Measurements from ENCODE around the gene CNTNAP5.

The CNTNAP5 gene

DNA sequence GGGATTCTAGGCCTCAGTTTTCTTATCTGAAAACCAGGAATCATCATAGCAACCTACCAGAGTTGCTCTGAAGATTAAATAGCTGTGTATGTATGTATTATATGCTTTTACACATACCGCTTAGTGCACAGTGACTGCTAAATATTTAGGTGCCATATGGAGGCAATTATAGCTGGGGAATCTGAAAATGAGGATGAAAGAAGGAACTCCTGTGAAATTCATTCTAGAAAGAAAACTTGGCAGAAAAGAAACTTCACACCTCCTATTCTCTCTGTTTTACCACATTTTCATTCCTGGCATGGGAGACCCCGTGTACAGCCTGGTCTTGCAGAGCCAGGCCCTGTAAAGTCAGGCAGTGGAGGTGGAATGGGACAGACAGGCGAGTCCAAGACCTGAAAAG is 862.4 kb downstream of the CNTNAP5 start:
- no peaks in the 10 kb centered on the region for H3K9me3 ChIP-seq (ENCODE audit: control insufficient read depth, insufficient read depth, low read length)
- no peak overlapping the region for H3K9ac ChIP-seq (ENCODE audit: low read depth, low read length)
- H3K4me3 ChIP-seq (ENCODE audit: low read depth, low read length) = no peak overlapping the region
- no peaks in the 10 kb centered on the region for H3K36me3 ChIP-seq (ENCODE audit: control insufficient read depth, insufficient read depth, low read length)
- H3K27me3 ChIP-seq (ENCODE audit: control insufficient read depth, insufficient read depth, low read length) = no peaks in the 10 kb centered on the region
- no peaks in the 10 kb centered on the region for H3K4me1 ChIP-seq (ENCODE audit: control insufficient read depth, insufficient read depth, low read length)

DNA sequence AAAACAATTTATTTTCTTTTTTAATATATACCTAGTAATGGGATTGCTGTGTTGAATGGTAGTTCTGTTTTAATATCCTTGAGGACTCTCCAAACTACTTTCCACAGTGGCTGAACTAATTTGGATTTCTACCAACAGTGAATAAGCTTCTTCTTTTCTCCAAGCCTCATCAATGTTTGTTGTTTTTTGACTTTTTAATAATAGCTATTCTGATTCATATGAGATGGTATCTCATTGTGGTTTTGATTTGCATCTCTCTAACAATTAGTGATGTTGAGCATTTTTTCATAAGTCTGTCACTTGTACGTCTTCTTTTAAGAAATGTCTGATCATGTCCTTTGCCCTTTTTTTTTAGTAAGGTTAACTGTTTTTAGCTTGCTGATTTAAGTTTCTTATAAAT is 863.3 kb downstream of the CNTNAP5 start:
- Histone ChIP-seq H3K36me3 (ENCODE audit: control insufficient read depth, insufficient read depth, low read length) (no peaks in the 10 kb centered on the region), H3K27me3 (ENCODE audit: control insufficient read depth, insufficient read depth, low read length) (no peaks in the 10 kb centered on the region), H3K9me3 (ENCODE audit: control insufficient read depth, insufficient read depth, low read length) (no peaks in the 10 kb centered on the region), H3K4me3 (ENCODE audit: low read depth, low read length) (no peak overlapping the region), H3K4me1 (ENCODE audit: control insufficient read depth, insufficient read depth, low read length) (no peaks in the 10 kb centered on the region), H3K9ac (ENCODE audit: low read depth, low read length) (no peak overlapping the region)

DNA sequence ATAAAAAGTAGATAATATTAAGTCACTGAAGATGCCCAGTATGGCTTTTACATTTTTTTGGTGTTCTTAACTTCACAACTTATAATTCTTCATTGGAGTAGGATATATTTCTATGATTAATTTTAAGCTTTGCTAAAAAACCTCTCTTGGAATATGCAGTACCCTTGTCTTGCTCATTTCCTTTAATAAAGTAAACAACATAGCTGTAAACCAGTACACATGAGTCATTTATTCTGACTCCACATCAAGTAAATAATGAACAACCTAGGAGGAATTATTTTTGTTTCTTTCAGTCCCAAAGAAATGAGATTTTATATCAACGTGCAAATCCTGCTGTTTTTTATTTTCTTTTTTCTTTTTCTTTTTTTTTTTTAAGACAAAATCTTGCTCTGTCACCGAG is 869.1 kb downstream of the CNTNAP5 start:
- Histone ChIP-seq H3K36me3 (ENCODE audit: control insufficient read depth, insufficient read depth, low read length) (no peaks in the 10 kb centered on the region), H3K9me3 (ENCODE audit: control insufficient read depth, insufficient read depth, low read length) (no peaks in the 10 kb centered on the region), H3K27me3 (ENCODE audit: control insufficient read depth, insufficient read depth, low read length) (no peaks in the 10 kb centered on the region), H3K4me1 (ENCODE audit: control insufficient read depth, insufficient read depth, low read length) (no peaks in the 10 kb centered on the region), H3K4me3 (ENCODE audit: low read depth, low read length) (no peak overlapping the region), H3K9ac (ENCODE audit: low read depth, low read length) (no peak overlapping the region)

DNA sequence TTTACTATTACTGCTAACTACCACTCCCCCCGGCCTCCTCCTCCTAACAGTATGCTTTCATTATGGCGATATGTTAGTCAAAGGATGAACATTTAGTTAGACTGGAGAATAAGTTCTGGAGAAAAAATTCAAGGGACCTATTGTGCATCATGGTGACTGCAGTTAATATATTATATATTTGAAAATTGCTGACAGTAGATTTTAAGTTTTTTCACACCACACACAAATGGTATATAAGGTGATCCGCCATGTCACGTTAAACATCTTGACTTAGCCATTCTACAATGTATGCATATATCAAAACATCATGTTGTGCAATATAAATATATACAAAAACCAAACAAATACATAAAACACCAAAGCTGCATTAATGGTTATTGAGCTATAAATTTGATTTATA is 873.7 kb downstream of the CNTNAP5 start:
- Histone ChIP-seq H3K9ac (ENCODE audit: low read depth, low read length) (no peak overlapping the region), H3K9me3 (ENCODE audit: control insufficient read depth, insufficient read depth, low read length) (no peaks in the 10 kb centered on the region), H3K27me3 (ENCODE audit: control insufficient read depth, insufficient read depth, low read length) (no peaks in the 10 kb centered on the region), H3K36me3 (ENCODE audit: control insufficient read depth, insufficient read depth, low read length) (no peaks in the 10 kb centered on the region), H3K4me3 (ENCODE audit: low read depth, low read length) (no peak overlapping the region), H3K4me1 (ENCODE audit: control insufficient read depth, insufficient read depth, low read length) (no peaks in the 10 kb centered on the region)

DNA sequence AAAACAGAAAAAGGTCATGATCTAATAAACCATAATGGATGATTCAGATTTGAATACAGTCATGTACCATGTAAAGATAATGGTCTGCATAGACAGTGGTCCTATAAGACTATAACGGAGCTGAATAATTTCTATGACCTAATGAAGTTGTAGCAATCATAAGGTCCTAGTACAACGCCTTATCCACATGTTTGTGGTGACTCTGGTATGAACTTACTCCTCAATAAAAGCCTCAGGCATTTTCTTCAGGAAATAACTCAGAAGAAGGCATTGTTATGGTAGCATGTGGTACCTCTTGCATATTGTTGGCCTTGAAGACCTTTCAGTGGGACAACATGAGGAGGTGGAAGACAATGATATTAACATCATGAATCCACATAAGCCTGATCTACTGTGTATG is 883.3 kb downstream of the CNTNAP5 start:
- Histone ChIP-seq H3K9me3 (ENCODE audit: control insufficient read depth, insufficient read depth, low read length) (no peaks in the 10 kb centered on the region), H3K36me3 (ENCODE audit: control insufficient read depth, insufficient read depth, low read length) (no peaks in the 10 kb centered on the region), H3K4me1 (ENCODE audit: control insufficient read depth, insufficient read depth, low read length) (no peaks in the 10 kb centered on the region), H3K9ac (ENCODE audit: low read depth, low read length) (no peak overlapping the region), H3K27me3 (ENCODE audit: control insufficient read depth, insufficient read depth, low read length) (no peaks in the 10 kb centered on the region), H3K4me3 (ENCODE audit: low read depth, low read length) (no peak overlapping the region)

DNA sequence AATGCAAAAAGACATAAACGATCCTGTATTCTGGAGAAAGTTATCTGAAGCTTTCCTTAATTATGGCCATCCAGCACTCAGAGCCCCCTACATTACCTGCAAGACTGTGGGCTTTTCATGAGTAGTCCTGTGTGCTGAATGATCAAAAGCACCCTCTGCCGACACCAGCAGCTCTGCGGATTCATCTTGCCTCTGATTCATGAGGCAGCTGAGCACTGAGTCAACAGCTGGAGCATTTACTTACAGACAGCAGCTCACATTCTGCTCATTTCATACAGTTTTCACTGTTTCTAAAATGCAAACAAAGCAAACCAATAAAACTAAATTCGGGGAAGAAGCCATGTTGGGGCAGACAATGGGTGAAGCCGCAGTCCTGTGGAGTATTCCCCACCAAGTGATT is 886.5 kb downstream of the CNTNAP5 start:
- no peaks in the 10 kb centered on the region for H3K4me1 ChIP-seq (ENCODE audit: control insufficient read depth, insufficient read depth, low read length)
- H3K4me3 ChIP-seq (ENCODE audit: low read depth, low read length) = no peak overlapping the region
- H3K36me3 ChIP-seq (ENCODE audit: control insufficient read depth, insufficient read depth, low read length) = no peaks in the 10 kb centered on the region
- no peaks in the 10 kb centered on the region for H3K27me3 ChIP-seq (ENCODE audit: control insufficient read depth, insufficient read depth, low read length)
- H3K9ac ChIP-seq (ENCODE audit: low read depth, low read length) = no peak overlapping the region
- no peaks in the 10 kb centered on the region for H3K9me3 ChIP-seq (ENCODE audit: control insufficient read depth, insufficient read depth, low read length)

DNA sequence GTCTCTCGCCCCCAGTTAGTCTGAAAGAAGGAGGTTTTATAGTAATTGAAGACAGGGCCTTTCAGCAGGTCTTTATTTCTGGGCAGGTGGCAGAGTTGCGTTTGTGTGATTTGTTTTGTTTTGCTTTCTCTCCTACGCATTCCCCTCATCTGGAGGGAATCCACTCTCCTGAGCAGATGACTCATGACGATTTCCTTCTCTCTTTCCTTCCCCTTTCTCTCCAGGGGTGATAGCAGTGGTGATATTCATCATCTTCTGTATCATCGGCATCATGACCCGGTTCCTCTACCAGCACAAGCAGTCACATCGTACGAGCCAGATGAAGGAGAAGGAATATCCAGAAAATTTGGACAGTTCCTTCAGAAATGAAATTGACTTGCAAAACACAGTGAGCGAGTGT is 888.8 kb downstream of the CNTNAP5 start:
- Histone ChIP-seq H3K27me3 (ENCODE audit: control insufficient read depth, insufficient read depth, low read length) (no peaks in the 10 kb centered on the region), H3K9me3 (ENCODE audit: control insufficient read depth, insufficient read depth, low read length) (no peaks in the 10 kb centered on the region), H3K4me1 (ENCODE audit: control insufficient read depth, insufficient read depth, low read length) (no peaks in the 10 kb centered on the region)

DNA sequence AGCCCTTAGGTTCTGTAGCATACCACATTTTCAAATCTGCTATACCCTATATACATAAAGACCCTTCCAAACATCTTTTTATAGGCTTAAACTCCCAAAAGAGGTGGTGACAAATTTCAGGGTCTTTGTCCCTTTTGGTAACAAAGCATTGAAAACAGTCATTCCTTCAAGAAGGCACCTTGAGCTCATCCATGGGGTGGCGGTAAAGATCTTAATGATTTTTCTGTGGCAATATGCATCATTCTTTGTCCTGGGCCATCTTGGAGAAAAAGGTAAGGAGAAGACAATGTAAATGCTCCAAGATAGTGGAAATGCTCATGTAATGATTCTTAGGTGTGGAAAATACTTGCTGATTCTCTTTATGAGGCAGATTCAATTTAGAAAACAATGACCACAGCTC is 890.5 kb downstream of the CNTNAP5 start:
- H3K36me3 ChIP-seq (ENCODE audit: control insufficient read depth, insufficient read depth, low read length) = no peaks in the 10 kb centered on the region

More for the DNA sequence above, 888.8 kb downstream of the CNTNAP5 start:
- no peaks in the 10 kb centered on the region for H3K36me3 ChIP-seq (ENCODE audit: control insufficient read depth, insufficient read depth, low read length)
- H3K9ac ChIP-seq (ENCODE audit: low read depth, low read length) = no peak overlapping the region
- H3K4me3 ChIP-seq (ENCODE audit: low read depth, low read length) = no peak overlapping the region

DNA sequence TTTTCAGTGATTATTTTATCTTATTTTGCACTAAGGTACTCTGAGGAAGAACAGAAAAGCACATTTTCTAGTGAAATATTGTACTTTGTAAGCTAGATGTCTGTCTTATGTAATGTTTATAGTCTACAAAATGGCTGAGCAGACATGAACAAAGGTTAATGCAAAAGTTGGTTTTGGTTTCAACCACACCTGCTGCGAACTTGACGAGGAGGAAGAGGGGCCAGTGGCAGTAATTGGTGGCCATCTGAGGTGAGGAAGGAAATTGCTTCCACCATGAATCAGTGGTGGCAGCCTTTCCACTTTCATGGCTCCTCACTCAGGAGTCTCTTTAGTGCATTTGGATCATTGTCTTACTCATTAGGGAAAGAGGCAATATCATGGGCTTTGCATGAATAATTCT is 894.2 kb downstream of the CNTNAP5 start:
- no peaks in the 10 kb centered on the region for H3K36me3 ChIP-seq (ENCODE audit: control insufficient read depth, insufficient read depth, low read length)
- no peak overlapping the region for H3K4me3 ChIP-seq (ENCODE audit: low read depth, low read length)
- no peaks in the 10 kb centered on the region for H3K27me3 ChIP-seq (ENCODE audit: control insufficient read depth, insufficient read depth, low read length)
- H3K4me1 ChIP-seq (ENCODE audit: control insufficient read depth, insufficient read depth, low read length) = no peaks in the 10 kb centered on the region
- no peaks in the 10 kb centered on the region for H3K9me3 ChIP-seq (ENCODE audit: control insufficient read depth, insufficient read depth, low read length)
- H3K9ac ChIP-seq (ENCODE audit: low read depth, low read length) = no peak overlapping the region

More for the DNA sequence above, 890.5 kb downstream of the CNTNAP5 start:
- Histone ChIP-seq H3K4me1 (ENCODE audit: control insufficient read depth, insufficient read depth, low read length) (no peaks in the 10 kb centered on the region), H3K4me3 (ENCODE audit: low read depth, low read length) (no peak overlapping the region), H3K9ac (ENCODE audit: low read depth, low read length) (no peak overlapping the region), H3K27me3 (ENCODE audit: control insufficient read depth, insufficient read depth, low read length) (no peaks in the 10 kb centered on the region), H3K9me3 (ENCODE audit: control insufficient read depth, insufficient read depth, low read length) (no peaks in the 10 kb centered on the region)

DNA sequence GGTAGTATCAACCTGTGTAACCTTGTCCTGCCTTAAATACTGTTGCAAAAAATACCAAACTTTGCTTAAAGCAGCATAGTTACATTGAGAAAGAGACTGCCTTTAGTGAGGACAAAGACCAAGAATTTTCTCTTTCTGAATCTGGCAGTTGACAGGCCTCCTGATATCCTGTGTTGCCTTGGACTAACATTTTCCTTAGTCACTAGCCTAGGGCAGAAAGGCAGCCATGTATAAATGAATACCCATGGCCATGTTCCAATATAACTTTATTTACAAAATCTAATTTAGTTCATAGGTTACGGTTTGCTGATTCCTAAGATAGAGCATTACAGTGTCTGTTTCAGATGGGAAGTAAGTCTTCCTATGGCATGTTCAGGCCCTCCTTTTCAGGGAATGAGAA is 895.4 kb downstream of the CNTNAP5 start:
- Histone ChIP-seq H3K27me3 (ENCODE audit: control insufficient read depth, insufficient read depth, low read length) (no peaks in the 10 kb centered on the region), H3K4me3 (ENCODE audit: low read depth, low read length) (no peak overlapping the region), H3K4me1 (ENCODE audit: control insufficient read depth, insufficient read depth, low read length) (no peaks in the 10 kb centered on the region), H3K9ac (ENCODE audit: low read depth, low read length) (no peak overlapping the region), H3K36me3 (ENCODE audit: control insufficient read depth, insufficient read depth, low read length) (no peaks in the 10 kb centered on the region), H3K9me3 (ENCODE audit: control insufficient read depth, insufficient read depth, low read length) (no peaks in the 10 kb centered on the region)

DNA sequence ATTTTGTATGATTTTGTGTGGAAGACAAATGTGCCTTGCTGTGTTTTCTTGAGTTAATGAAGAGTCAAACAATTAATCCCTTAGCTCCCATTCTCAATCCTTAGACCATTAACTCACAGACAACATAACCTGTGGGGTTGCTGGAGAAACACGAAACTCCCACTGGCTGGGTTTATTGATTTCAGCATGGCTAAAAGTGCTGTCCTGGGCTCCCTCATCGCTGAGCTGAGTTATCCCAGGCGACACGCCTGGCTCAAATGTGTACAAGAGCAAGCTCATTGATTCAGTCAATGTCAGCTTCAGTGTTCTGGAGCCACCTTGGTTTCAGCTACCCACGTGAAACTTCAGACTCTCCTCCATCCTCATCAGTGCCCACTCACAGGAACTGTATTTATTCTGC is 896.1 kb downstream of the CNTNAP5 start:
- H3K4me1 ChIP-seq (ENCODE audit: control insufficient read depth, insufficient read depth, low read length) = no peaks in the 10 kb centered on the region
- no peak overlapping the region for H3K9ac ChIP-seq (ENCODE audit: low read depth, low read length)
- no peaks in the 10 kb centered on the region for H3K36me3 ChIP-seq (ENCODE audit: control insufficient read depth, insufficient read depth, low read length)
- H3K4me3 ChIP-seq (ENCODE audit: low read depth, low read length) = no peak overlapping the region
- H3K9me3 ChIP-seq (ENCODE audit: control insufficient read depth, insufficient read depth, low read length) = no peaks in the 10 kb centered on the region
- no peaks in the 10 kb centered on the region for H3K27me3 ChIP-seq (ENCODE audit: control insufficient read depth, insufficient read depth, low read length)

DNA sequence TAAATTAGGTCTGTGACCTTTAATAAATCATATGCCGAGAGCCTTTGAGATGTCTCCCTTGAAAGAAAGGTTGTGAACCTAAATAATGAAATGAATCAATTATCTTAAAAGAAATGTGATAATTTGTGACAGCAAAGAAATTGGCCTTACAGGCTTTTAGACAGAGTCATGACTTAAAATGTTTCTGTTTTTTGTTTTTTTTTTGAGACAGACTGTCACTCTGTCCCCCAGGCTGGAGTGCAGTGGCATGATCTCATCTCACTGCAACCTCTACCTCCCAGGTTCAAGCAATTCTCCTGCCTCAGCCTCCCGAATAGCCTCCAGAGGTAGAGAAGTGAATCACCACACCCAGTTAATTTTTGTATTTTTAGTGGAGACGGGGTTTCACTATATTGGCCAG is 898.0 kb downstream of the CNTNAP5 start:
- no peaks in the 10 kb centered on the region for H3K4me1 ChIP-seq (ENCODE audit: control insufficient read depth, insufficient read depth, low read length)
- H3K9ac ChIP-seq (ENCODE audit: low read depth, low read length) = no peak overlapping the region
- H3K36me3 ChIP-seq (ENCODE audit: control insufficient read depth, insufficient read depth, low read length) = no peaks in the 10 kb centered on the region
- H3K4me3 ChIP-seq (ENCODE audit: low read depth, low read length) = no peak overlapping the region
- H3K9me3 ChIP-seq (ENCODE audit: control insufficient read depth, insufficient read depth, low read length) = no peaks in the 10 kb centered on the region
- no peaks in the 10 kb centered on the region for H3K27me3 ChIP-seq (ENCODE audit: control insufficient read depth, insufficient read depth, low read length)

DNA sequence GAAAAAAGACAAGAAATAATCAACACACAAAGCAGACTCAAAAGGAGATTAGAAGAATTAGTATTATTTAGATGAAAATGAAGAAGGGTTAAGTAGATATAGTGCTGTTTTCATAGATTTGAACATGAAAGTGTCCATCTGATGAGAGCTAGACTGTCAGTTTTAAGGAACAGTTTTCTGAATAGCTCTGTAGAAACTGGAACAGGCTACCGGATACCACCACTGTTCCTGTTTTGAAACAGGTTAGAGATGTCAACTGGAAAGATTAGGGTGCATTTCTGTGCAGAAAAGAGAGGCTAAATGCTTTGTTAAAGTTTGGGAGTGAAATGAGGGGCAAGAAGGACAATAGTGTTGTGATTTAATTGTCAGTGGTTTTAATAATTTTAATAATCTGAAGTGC is 908.8 kb downstream of the CNTNAP5 start:
- Histone ChIP-seq H3K9me3 (ENCODE audit: control insufficient read depth, insufficient read depth, low read length) (no peaks in the 10 kb centered on the region), H3K36me3 (ENCODE audit: control insufficient read depth, insufficient read depth, low read length) (no peaks in the 10 kb centered on the region), H3K4me3 (ENCODE audit: low read depth, low read length) (no peak overlapping the region), H3K27me3 (ENCODE audit: control insufficient read depth, insufficient read depth, low read length) (no peaks in the 10 kb centered on the region), H3K4me1 (ENCODE audit: control insufficient read depth, insufficient read depth, low read length) (no peaks in the 10 kb centered on the region), H3K9ac (ENCODE audit: low read depth, low read length) (no peak overlapping the region)

Measured in iPS-15b (cell line).